HEK293 (cell line): Measurements from ENCODE around the gene CDH23.
A peak's percentile ranks its signal among the peaks of the same experiment; 100 is the strongest.

Experiments used
- BCL11B ChIP-seq: fragments of 450-650 bp; formaldehyde crosslinking; IDR thresholded peaks from 2 replicates; pipeline ENCODE4 v1.5.1; 2016; ENCODE audit warnings: low read depth, missing biosample characterization, missing genetic modification characterization
- GLIS1 ChIP-seq: fragments of 450-650 bp; formaldehyde crosslinking; IDR thresholded peaks from 2 replicates; pipeline ENCODE4 v1.5.1; 2016; ENCODE audit warnings: missing biosample characterization, missing genetic modification characterization
- HOXD13 ChIP-seq: sonication (generic); formaldehyde crosslinking; IDR thresholded peaks from 2 replicates; pipeline ENCODE4 v1.8.0; 2022; ENCODE audit warnings: missing genetic modification reagents, borderline replicate concordance
- KLF8 ChIP-seq: fragments of 450-650 bp; formaldehyde crosslinking; IDR thresholded peaks from 2 replicates; pipeline ENCODE4 v1.5.1; 2016; ENCODE audit warnings: missing biosample characterization, missing genetic modification characterization
- MEIS1 ChIP-seq: sonication (generic); formaldehyde crosslinking; IDR thresholded peaks from 2 replicates; pipeline ENCODE4 v1.8.1; 2022; ENCODE audit warnings: missing genetic modification reagents, mild to moderate bottlenecking, borderline replicate concordance
- TRIM28 ChIP-seq: IDR thresholded peaks from 2 replicates; pipeline ENCODE4 v1.6.1; 2011; ENCODE audit warnings: low read length, control low read depth, borderline replicate concordance
- ZBTB1 ChIP-seq: fragments of 450-650 bp; formaldehyde crosslinking; IDR thresholded peaks from 2 replicates; pipeline ENCODE4 v1.5.1; 2016; ENCODE audit warnings: missing biosample characterization, missing genetic modification characterization
- ZBTB21 ChIP-seq: fragments of 450-650 bp; formaldehyde crosslinking; IDR thresholded peaks from 2 replicates; pipeline ENCODE4 v1.5.1; 2017; ENCODE audit warnings: missing biosample characterization, missing genetic modification characterization
- ZIC2 ChIP-seq: fragments of 450-650 bp; formaldehyde crosslinking; IDR thresholded peaks from 2 replicates; pipeline ENCODE4 v1.5.1; 2016; ENCODE audit warnings: missing biosample characterization, missing genetic modification characterization
- ZNF114 ChIP-seq: fragments of 450-650 bp; formaldehyde crosslinking; IDR thresholded peaks from 2 replicates; pipeline ENCODE4 v1.5.0; 2017; ENCODE audit warnings: missing biosample characterization, missing genetic modification characterization
- ZNF155 ChIP-seq: fragments of 450-650 bp; formaldehyde crosslinking; IDR thresholded peaks from 2 replicates; pipeline ENCODE4 v1.5.1; 2016; ENCODE audit warnings: missing biosample characterization, missing genetic modification characterization
- ZNF157 ChIP-seq: fragments of 450-650 bp; formaldehyde crosslinking; IDR thresholded peaks from 2 replicates; pipeline ENCODE4 v1.5.1; 2016; ENCODE audit warnings: missing biosample characterization, missing genetic modification characterization
- ZNF292 ChIP-seq: fragments of 450-650 bp; formaldehyde crosslinking; IDR thresholded peaks from 2 replicates; pipeline ENCODE4 v1.5.1; 2016; ENCODE audit warnings: low read depth, missing biosample characterization, missing genetic modification characterization, borderline replicate concordance
- ZNF324 ChIP-seq: fragments of 450-650 bp; formaldehyde crosslinking; IDR thresholded peaks from 2 replicates; pipeline ENCODE4 v1.5.1; 2016; ENCODE audit warnings: missing biosample characterization, missing genetic modification characterization
- ZNF521 ChIP-seq: fragments of 450-650 bp; formaldehyde crosslinking; IDR thresholded peaks from 2 replicates; pipeline ENCODE4 v1.5.1; 2017; ENCODE audit warnings: missing biosample characterization, mild to moderate bottlenecking, missing genetic modification characterization
- ZNF600 ChIP-seq: fragments of 450-650 bp; formaldehyde crosslinking; IDR thresholded peaks from 2 replicates; pipeline ENCODE4 v1.5.1; 2016; ENCODE audit warnings: missing biosample characterization, missing genetic modification characterization
- ZNF660 ChIP-seq: fragments of 450-650 bp; IDR thresholded peaks from 2 replicates; pipeline ENCODE4 v1.5.1; 2018; ENCODE audit warnings: missing biosample characterization, mild to moderate bottlenecking, missing genetic modification characterization
- ZNF791 ChIP-seq: fragments of 450-650 bp; formaldehyde crosslinking; IDR thresholded peaks from 2 replicates; pipeline ENCODE4 v1.5.1; 2016; ENCODE audit warnings: missing biosample characterization, missing genetic modification characterization
- ZNF830 ChIP-seq: fragments of 450-650 bp; IDR thresholded peaks from 2 replicates; pipeline ENCODE4 v1.5.0; 2018; ENCODE audit warnings: missing biosample characterization, missing genetic modification characterization, low read depth, mild to moderate bottlenecking, moderate library complexity
- TF ChIP-seq, protein P1 (sequence below): sonication (generic); formaldehyde crosslinking; IDR thresholded peaks from 2 replicates; pipeline ENCODE4 v1.8.1; 2022; ENCODE audit warnings: mild to moderate bottlenecking, moderate library complexity, missing genetic modification reagents
- TF ChIP-seq, protein P2 (sequence below): fragments of 450-650 bp; formaldehyde crosslinking; IDR thresholded peaks from 2 replicates; pipeline ENCODE4 v1.5.1; 2016; ENCODE audit warnings: missing biosample characterization, missing genetic modification characterization, borderline replicate concordance
- TF ChIP-seq, protein P3 (sequence below): fragments of 450-650 bp; formaldehyde crosslinking; IDR thresholded peaks from 2 replicates; pipeline ENCODE4 v1.5.1; 2017; ENCODE audit warnings: missing biosample characterization, missing genetic modification characterization
- TF ChIP-seq, protein P4 (sequence below): fragments of 450-650 bp; formaldehyde crosslinking; IDR thresholded peaks from 2 replicates; pipeline ENCODE4 v1.5.1; 2017; ENCODE audit warnings: missing biosample characterization, mild to moderate bottlenecking, missing genetic modification characterization, moderate library complexity
- TF ChIP-seq, protein P5 (sequence below): fragments of 450-650 bp; formaldehyde crosslinking; IDR thresholded peaks from 2 replicates; pipeline ENCODE4 v1.5.0; 2017; ENCODE audit warnings: missing biosample characterization, missing genetic modification characterization, borderline replicate concordance

CDH23 gene

DNA sequence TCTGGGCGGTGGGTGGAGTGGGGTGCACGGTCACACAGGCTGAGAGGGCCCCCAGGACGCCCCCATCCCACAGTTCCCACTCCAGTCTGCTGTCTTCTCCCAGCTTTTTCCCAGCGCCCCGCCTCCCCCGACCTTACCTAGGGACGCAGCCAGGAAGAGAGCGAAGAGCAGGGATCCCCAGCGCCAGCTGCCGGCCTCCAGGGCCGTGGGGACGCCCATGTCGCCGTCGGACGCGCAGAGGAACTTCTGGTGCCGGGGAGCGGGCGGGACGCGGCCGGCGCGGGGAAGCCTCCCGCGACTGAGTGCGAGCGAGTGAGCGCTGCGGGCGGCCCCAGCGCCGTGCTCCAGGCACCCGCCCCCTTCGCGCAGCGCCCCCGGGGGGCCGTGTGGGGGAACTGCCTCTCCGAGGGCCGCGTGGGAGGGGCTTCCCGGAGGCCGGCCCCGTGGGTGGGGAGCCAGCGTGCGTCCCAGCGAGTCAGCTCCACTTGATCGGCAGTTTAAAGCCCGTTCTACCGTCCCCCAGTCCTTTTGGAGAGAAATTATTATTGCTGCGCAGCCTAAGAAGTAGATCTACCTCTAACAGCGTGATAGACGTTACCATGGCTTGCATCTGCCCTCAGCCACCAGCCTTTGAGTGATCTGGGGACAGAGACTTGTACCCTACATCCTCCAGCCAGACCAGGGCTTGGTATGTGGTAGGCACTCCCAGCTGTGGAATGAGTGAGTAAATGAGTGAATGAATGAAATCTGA is 376.7 kb downstream of the CDH23 start, which contains the start of gene VSIR (continued):
- TF ChIP-seq, protein P1, sequence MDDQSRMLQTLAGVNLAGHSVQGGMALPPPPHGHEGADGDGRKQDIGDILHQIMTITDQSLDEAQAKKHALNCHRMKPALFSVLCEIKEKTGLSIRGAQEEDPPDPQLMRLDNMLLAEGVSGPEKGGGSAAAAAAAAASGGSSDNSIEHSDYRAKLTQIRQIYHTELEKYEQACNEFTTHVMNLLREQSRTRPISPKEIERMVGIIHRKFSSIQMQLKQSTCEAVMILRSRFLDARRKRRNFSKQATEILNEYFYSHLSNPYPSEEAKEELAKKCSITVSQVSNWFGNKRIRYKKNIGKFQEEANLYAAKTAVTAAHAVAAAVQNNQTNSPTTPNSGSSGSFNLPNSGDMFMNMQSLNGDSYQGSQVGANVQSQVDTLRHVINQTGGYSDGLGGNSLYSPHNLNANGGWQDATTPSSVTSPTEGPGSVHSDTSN (CRISPR knock-in tag), result peak; percentile 73; the same call in 1 of the 2 replicates
- TF ChIP-seq TRIM28 (no peak), KLF8 (tag by site-specific recombination) (no peak), ZBTB1 (tag by site-specific recombination) (no peak), ZNF600 (tag by site-specific recombination) (peak; percentile 45; the same call in 1 of the 2 replicates), ZNF830 (tag by site-specific recombination) (no peak), ZNF155 (tag by site-specific recombination) (no peak), HOXD13 (CRISPR knock-in tag) (no peak), ZNF660 (tag by site-specific recombination) (peak; percentile 92), ZNF521 (tag by site-specific recombination) (no peak), ZNF292 (no peak), ZNF157 (tag by site-specific recombination) (no peak), ZIC2 (tag by site-specific recombination) (no peak; the same call in 1 of the 2 replicates), ZNF114 (tag by site-specific recombination) (no peak), ZBTB21 (tag by site-specific recombination) (no peak), GLIS1 (peak; percentile 73), ZNF324 (tag by site-specific recombination) (no peak), ZNF791 (tag by site-specific recombination) (no peak), BCL11B (tag by site-specific recombination) (no peak), MEIS1 (CRISPR knock-in tag) (no peak)
- TF ChIP-seq, protein P2, sequence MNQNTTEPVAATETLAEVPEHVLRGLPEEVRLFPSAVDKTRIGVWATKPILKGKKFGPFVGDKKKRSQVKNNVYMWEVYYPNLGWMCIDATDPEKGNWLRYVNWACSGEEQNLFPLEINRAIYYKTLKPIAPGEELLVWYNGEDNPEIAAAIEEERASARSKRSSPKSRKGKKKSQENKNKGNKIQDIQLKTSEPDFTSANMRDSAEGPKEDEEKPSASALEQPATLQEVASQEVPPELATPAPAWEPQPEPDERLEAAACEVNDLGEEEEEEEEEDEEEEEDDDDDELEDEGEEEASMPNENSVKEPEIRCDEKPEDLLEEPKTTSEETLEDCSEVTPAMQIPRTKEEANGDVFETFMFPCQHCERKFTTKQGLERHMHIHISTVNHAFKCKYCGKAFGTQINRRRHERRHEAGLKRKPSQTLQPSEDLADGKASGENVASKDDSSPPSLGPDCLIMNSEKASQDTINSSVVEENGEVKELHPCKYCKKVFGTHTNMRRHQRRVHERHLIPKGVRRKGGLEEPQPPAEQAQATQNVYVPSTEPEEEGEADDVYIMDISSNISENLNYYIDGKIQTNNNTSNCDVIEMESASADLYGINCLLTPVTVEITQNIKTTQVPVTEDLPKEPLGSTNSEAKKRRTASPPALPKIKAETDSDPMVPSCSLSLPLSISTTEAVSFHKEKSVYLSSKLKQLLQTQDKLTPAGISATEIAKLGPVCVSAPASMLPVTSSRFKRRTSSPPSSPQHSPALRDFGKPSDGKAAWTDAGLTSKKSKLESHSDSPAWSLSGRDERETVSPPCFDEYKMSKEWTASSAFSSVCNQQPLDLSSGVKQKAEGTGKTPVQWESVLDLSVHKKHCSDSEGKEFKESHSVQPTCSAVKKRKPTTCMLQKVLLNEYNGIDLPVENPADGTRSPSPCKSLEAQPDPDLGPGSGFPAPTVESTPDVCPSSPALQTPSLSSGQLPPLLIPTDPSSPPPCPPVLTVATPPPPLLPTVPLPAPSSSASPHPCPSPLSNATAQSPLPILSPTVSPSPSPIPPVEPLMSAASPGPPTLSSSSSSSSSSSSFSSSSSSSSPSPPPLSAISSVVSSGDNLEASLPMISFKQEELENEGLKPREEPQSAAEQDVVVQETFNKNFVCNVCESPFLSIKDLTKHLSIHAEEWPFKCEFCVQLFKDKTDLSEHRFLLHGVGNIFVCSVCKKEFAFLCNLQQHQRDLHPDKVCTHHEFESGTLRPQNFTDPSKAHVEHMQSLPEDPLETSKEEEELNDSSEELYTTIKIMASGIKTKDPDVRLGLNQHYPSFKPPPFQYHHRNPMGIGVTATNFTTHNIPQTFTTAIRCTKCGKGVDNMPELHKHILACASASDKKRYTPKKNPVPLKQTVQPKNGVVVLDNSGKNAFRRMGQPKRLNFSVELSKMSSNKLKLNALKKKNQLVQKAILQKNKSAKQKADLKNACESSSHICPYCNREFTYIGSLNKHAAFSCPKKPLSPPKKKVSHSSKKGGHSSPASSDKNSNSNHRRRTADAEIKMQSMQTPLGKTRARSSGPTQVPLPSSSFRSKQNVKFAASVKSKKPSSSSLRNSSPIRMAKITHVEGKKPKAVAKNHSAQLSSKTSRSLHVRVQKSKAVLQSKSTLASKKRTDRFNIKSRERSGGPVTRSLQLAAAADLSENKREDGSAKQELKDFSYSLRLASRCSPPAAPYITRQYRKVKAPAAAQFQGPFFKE, result no peak
- TF ChIP-seq, protein P3, sequence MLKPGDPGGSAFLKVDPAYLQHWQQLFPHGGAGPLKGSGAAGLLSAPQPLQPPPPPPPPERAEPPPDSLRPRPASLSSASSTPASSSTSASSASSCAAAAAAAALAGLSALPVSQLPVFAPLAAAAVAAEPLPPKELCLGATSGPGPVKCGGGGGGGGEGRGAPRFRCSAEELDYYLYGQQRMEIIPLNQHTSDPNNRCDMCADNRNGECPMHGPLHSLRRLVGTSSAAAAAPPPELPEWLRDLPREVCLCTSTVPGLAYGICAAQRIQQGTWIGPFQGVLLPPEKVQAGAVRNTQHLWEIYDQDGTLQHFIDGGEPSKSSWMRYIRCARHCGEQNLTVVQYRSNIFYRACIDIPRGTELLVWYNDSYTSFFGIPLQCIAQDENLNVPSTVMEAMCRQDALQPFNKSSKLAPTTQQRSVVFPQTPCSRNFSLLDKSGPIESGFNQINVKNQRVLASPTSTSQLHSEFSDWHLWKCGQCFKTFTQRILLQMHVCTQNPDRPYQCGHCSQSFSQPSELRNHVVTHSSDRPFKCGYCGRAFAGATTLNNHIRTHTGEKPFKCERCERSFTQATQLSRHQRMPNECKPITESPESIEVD (tag by site-specific recombination), result no peak
- TF ChIP-seq, protein P4, sequence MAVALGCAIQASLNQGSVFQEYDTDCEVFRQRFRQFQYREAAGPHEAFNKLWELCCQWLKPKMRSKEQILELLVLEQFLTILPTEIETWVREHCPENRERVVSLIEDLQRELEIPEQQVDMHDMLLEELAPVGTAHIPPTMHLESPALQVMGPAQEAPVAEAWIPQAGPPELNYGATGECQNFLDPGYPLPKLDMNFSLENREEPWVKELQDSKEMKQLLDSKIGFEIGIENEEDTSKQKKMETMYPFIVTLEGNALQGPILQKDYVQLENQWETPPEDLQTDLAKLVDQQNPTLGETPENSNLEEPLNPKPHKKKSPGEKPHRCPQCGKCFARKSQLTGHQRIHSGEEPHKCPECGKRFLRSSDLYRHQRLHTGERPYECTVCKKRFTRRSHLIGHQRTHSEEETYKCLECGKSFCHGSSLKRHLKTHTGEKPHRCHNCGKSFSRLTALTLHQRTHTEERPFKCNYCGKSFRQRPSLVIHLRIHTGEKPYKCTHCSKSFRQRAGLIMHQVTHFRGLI, result no peak
- TF ChIP-seq, protein P5, sequence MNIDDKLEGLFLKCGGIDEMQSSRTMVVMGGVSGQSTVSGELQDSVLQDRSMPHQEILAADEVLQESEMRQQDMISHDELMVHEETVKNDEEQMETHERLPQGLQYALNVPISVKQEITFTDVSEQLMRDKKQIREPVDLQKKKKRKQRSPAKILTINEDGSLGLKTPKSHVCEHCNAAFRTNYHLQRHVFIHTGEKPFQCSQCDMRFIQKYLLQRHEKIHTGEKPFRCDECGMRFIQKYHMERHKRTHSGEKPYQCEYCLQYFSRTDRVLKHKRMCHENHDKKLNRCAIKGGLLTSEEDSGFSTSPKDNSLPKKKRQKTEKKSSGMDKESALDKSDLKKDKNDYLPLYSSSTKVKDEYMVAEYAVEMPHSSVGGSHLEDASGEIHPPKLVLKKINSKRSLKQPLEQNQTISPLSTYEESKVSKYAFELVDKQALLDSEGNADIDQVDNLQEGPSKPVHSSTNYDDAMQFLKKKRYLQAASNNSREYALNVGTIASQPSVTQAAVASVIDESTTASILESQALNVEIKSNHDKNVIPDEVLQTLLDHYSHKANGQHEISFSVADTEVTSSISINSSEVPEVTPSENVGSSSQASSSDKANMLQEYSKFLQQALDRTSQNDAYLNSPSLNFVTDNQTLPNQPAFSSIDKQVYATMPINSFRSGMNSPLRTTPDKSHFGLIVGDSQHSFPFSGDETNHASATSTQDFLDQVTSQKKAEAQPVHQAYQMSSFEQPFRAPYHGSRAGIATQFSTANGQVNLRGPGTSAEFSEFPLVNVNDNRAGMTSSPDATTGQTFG (tag by site-specific recombination), result no peak
